Measurements from ENCODE around the gene RALB.

The RALB gene

DNA sequence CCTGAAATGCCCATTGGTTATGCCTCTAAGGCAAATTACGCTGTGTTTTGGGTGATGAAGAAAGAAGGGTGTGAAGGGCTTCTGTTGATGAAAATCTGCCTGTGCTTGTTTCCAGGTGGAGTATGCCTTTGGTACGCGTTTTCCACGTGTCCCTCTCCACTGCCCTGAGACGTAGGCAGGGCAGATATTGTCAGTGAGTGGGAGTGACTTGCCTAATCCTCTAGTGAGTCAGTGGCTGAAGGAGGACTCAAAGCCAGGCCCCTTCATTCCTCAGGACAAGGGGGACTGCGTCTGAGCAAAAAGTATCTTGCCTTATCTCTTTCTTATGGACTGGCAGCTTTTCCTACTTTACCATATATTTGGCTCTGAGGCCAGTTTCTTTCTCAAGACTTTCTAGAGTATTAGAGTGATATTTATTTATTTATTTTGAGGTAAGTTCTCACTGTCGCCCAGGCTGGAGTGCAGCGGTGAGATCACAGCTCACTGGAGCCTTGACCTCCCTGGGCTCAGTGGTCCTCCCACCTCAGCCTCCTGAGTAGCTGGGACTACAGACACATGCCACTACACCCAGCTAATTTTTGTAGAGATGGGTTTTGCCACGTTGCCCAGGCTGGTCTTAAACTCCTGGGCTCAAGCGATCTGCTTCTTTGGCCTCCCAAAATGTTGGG lies 10.2 kb downstream of the RALB start:
- DNase-seq (ENCODE audit: low spot score) (no peak), FAIRE-seq (no peak)

GRCh38 chr2:120265006-120265405 lies 12.4 kb downstream of the RALB start:
- DNase-seq (ENCODE audit: low spot score) (no peak), FAIRE-seq (no peak)

- FAIRE-seq: no peak
- no peak for DNase-seq (ENCODE audit: low spot score)
These were observed 14.7 kb downstream of the RALB start for GRCh38 chr2:120267348-120267747.

DNA sequence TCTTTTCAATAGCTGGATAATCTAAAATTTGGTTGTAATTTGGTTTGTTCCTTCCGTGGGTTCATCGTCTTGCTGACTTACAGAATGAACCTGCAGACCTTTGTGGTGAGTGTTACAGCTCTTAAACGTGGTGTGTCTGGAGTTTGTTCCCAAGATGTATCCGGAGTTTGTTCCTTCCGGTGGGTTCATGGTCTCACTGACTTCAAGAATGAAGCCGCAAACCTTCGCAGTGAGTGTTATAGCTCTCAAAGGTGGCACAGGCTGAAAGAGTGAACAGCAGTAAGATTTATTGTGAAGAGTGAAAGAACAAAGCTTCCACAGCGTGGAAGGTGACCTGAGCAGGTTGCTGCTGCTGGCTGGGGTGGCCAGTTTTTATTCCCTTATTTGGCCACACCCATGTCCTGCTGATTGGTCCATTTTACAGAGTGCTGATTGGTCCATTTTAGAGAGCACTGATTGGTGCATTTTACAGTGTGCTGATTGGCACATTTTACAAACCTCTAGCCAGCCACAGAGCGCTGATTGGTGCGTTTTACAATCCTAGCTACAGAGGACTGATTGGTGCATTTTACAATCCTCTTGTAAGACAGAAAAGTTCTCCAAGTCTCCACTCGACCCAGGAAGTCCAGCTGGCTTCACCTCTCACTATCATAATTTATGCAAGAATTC lies 16.6 kb downstream of the RALB start:
- no peak for DNase-seq (ENCODE audit: low spot score)
- no peak for FAIRE-seq

- no peak for DNase-seq (ENCODE audit: low spot score)
- FAIRE-seq: no peak
These were observed 17.2 kb downstream of the RALB start for GRCh38 chr2:120269816-120270215.

DNA sequence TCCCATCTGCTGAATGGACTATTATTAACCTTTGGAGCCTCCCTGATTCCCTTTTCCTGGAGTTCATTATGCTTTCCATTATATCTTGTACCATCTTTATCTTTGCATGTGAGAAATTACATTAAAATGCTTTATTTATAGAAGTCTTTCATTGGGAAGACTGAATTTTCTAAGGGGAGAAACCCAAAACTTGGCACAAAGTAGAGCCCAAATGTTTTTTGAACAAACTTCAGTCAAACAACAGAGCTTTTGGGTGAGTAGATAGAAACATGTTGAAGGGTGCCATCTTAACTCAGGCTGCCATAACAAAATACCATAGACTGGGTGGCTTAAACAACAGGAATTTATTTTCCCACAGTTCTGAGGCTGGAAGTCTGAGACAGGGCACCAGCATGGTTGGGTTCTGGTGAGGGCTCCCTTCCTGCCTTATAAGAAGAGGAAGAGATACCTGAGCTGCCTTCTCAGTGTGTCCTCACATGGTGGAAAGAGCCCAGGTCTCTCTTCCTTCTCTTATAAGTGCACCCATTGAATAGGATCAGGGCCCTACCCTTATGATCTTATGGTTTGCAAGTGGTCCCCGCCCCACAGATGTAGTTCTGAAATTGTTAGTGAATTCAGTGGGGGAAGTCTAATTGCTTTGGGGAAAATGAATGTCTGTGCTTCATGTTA lies 19.2 kb downstream of the RALB start:
- DNase-seq (ENCODE audit: low spot score): no peak
- no peak for FAIRE-seq

DNA sequence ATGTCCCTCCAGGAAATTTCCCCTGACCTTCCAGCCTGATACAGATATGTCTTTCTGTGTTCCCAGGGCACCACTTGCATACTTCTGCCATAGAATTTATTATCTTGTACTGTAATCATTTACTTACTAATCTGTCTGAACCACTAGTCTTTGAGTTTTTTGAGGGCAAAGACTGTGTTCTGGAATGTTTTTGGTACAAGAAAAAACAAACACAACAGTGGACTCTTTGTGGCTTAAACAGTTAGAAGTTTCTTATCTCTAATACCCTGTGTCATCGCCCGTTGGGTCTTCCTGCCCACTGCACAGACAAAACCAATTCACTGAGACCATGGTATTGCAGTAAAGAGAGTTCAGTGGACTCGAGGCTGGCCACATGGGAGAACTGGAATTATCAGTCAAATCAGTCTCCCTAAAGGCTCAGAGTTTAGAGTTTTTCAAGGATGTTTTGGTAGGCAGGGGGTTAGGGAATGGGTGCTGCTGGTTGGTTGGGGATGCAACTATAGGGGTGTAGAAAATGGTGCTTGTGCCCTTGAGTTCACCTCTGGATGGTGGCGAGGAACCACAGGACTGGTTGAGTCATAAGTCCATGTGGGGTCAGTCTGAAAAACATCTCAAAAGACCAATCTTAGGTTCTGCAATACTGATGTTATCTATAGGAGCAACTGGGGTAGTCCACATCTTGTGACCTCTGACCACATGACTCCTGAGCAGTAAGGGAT lies 20.3 kb downstream of the RALB start:
- DNase-seq (ENCODE audit: low spot score): no peak
- no peak for FAIRE-seq

GRCh38 chr2:120275617-120276400 lies 23.2 kb downstream of the RALB start:
- FAIRE-seq: no peak
- no peak for DNase-seq (ENCODE audit: low spot score)

- DNase-seq (ENCODE audit: low spot score): no peak
- no peak for FAIRE-seq
These were observed 25.0 kb downstream of the RALB start for GRCh38 chr2:120277505-120278205.

GRCh38 chr2:120278901-120279300 lies 26.2 kb downstream of the RALB start:
- FAIRE-seq (no peak), DNase-seq (ENCODE audit: low spot score) (no peak)

DNA sequence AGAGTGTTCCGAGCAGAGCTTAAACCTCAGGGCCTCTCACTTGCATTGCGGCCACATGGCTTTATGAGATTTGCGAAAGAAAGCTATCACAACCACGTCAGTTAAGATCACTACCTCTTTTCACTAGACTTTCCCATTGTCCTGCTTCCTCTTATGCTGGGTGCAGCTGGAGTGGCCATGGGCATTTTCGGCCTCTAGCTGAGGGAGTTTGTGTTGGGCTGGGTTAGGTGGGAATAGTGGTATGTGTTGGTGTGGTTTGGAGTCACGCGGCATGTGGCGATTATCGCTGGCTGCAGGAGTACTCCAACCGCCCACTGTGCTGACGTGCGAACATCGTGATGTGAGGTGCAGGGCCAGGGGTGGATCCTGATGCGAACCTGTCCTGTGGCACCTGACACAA lies 27.1 kb downstream of the RALB start:
- DNase-seq (ENCODE audit: low spot score) (no peak), FAIRE-seq (no peak)

- FAIRE-seq: no peak
- DNase-seq (ENCODE audit: low spot score): no peak
These were observed 31.0 kb downstream of the RALB start for GRCh38 chr2:120283649-120284048.

GRCh38 chr2:120285056-120285455 lies 32.4 kb downstream of the RALB start:
- FAIRE-seq (no peak), DNase-seq (ENCODE audit: low spot score) (no peak)

GRCh38 chr2:120287183-120288015 lies 34.7 kb downstream of the RALB start:
- DNase-seq (ENCODE audit: low spot score): peak; percentile 98

GRCh38 chr2:120288016-120288373 lies 35.3 kb downstream of the RALB start:
- FAIRE-seq (no peak), DNase-seq (ENCODE audit: low spot score) (no peak)

More at GRCh38 chr2:120287183-120288015, 34.7 kb downstream of the RALB start:
- peak; percentile 99 for FAIRE-seq

DNA sequence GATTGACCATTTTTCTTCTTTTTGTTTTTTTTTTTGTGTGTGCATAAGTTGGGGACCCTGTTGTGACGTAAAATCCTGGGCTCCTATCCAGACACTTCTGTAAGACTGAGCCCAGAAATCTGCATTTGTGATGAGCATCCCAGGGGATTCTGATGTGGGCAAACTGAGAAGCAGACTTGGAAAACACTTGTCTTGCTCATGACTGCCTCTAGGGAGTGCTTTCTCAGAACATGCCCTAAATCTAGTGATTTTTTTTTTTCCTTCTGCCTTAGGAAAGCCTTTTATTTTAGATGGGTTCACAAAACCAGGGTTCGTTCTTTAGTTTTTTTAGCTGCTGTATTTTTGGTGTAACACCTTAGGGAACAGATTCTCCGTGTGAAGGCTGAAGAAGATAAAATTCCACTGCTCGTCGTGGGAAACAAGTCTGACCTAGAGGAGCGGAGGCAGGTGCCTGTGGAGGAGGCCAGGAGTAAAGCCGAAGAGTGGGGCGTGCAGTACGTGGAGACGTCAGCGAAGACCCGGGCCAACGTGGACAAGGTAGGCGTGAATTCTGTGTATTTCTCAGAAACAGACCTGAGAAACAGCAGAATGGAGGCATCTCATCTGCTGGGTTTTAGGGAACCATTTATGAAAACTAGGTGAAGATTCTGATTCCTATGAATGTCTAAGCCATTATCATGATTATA lies 36.7 kb downstream of the RALB start:
- FAIRE-seq (no peak), DNase-seq (ENCODE audit: low spot score) (no peak)

DNA sequence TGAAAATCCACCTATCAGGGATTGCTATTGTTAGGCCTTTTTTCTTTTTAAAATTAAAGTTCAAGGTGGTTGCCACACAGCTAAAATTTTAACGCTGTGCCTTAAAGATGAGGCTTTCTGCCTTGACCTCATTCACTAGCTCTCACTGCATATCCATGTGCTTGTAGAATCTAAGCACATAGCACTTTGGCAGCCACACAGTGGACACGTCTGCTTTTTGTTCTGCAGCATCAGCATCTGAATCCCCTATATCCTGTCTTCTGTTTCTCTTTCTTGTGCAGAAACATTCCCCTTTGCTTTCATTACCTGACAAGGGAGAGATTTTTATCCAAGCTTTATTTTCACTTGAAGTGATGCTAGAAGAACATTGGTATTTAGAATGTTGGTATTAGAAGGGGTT lies 38.1 kb downstream of the RALB start:
- FAIRE-seq (no peak), DNase-seq (ENCODE audit: low spot score) (no peak)

DNA sequence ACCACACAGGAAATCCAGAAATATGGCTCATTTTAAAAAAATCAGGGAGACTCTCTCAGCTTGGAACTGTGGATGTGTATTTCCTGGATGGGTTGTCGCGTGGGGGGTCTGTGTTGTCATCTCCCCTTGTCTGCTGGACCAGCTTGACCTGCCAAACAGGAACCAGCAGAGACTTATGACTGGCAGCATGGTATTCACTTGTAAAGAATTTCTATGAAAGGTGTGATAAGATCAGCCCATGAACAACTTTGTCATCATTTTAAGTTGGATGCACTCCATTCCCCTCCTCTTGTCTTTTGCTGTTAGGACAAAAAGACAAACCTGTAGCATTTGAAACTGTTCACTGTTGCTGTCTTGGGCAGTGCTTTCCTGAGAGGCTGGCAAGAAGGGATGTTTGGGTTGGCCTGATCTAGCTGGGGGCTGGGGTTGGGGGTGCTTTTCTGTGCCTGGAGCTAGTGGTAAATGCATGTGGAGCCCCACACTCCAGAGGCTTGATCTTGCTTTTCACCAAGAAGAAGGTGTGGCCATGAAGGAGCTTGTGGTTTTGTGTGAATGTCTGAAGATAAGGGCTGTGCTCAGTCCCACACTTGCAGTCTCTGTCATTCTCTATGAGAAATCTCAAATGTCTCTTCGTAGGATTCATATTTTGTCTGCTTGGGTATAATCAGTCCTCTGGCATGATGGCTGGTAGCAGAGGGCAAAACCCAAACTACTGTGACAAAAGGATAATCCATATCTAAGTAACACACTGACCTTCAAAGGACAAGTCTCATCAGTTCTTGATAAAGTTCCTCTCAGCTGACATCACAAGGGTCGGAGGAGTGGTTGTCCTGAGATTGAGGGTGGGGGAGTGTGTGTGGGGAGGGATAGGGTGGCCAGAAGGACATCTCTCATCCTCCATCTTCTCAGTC lies 39.0 kb downstream of the RALB start:
- no peak for FAIRE-seq
- peak; percentile 65 for DNase-seq (ENCODE audit: low spot score)
